Effector memory CD4-positive, alpha-beta T cell (primary cell): ENCODE results near the gene MAX.

Source experiments
- DNase-seq, 3 donors: peaks; one replicate each; pipeline ENCODE4 v3.0.0-alpha.2; 2020
- H3K27ac ChIP-seq: 2 replicates; pipeline ENCODE4 v1.7.0; 2013; ENCODE audit warnings: mild to moderate bottlenecking, low read length, moderate library complexity; ENCODE audit not compliant: insufficient read depth, poor library complexity, severe bottlenecking
- H3K27me3 ChIP-seq: replicated peaks from 2 replicates; pipeline ENCODE4 v1.7.0; 2013; ENCODE audit warnings: mild to moderate bottlenecking, low read length; ENCODE audit not compliant: insufficient read depth, control insufficient read depth, poor library complexity, severe bottlenecking
- H3K36me3 ChIP-seq: 2 replicates; pipeline ENCODE4 v1.7.0; 2013; ENCODE audit warnings: mild to moderate bottlenecking, low read length, moderate library complexity; ENCODE audit not compliant: control insufficient read depth, insufficient read depth
- H3K4me1 ChIP-seq: 2 replicates; pipeline ENCODE4 v1.7.0; 2013; ENCODE audit warnings: low read length, mild to moderate bottlenecking; ENCODE audit not compliant: control insufficient read depth, insufficient read depth, poor library complexity, severe bottlenecking
- H3K4me3 ChIP-seq: 2 replicates; pipeline ENCODE4 v1.7.0; 2013; ENCODE audit warnings: low read length, low read depth, mild to moderate bottlenecking; ENCODE audit not compliant: insufficient read depth, poor library complexity, severe bottlenecking
- H3K9me3 ChIP-seq: 2 replicates; pipeline ENCODE4 v1.7.0; 2013; ENCODE audit warnings: mild to moderate bottlenecking, low read length, moderate library complexity; ENCODE audit not compliant: control insufficient read depth

Gene MAX

DNA sequence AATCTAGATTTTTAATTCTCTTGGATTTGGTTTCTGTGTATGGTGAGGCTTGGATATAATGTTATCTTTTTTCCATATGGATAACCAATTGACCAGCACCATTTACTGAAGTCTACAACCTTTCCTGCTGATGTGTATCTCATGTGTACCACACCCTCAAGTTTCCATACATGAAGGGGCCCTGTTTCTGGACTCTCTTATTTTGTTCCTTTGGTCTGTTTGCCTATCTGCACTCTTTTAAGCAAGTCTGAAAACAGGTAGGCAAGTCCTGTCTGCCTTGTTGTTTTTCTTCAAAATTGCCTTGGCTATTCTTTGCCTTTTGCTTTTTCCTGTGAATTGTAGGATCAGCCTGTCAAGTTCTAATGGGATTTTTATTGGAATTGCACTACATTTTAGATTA is 44.6 kb downstream of the MAX start:
- Histone ChIP-seq H3K9me3 (no peaks in the 10 kb centered on the region), H3K27me3 (no peaks in the 10 kb centered on the region), H3K27ac (no peak overlapping the region), H3K4me3 (no peak overlapping the region), H3K36me3 (peaks cover 26% of the 10 kb centered on the region), H3K4me1 (no peaks in the 10 kb centered on the region)
- DNase-seq, result no peak

- peaks cover 12% of the 10 kb centered on the region for H3K36me3 ChIP-seq
- no peak for DNase-seq
- no peaks in the 10 kb centered on the region for H3K4me1 ChIP-seq
- no peak overlapping the region for H3K4me3 ChIP-seq
- no peak overlapping the region for H3K27ac ChIP-seq
- H3K27me3 ChIP-seq, result no peaks in the 10 kb centered on the region
- H3K9me3 ChIP-seq, result no peaks in the 10 kb centered on the region
Measured at GRCh38 chr14:65054471-65055085, 47.7 kb downstream of the MAX start.

GRCh38 chr14:65053466-65053865 is 48.9 kb downstream of the MAX start:
- no peaks in the 10 kb centered on the region for H3K9me3 ChIP-seq
- no peak overlapping the region for H3K27ac ChIP-seq
- peaks cover 12% of the 10 kb centered on the region for H3K36me3 ChIP-seq
- no peaks in the 10 kb centered on the region for H3K27me3 ChIP-seq
- H3K4me1 ChIP-seq, result no peaks in the 10 kb centered on the region
- H3K4me3 ChIP-seq, result no peak overlapping the region
- DNase-seq, result no peak

GRCh38 chr14:65052832-65053231 is 49.5 kb downstream of the MAX start:
- DNase-seq, result no peak
- Histone ChIP-seq H3K27ac (no peak overlapping the region), H3K27me3 (no peaks in the 10 kb centered on the region), H3K9me3 (no peaks in the 10 kb centered on the region), H3K4me3 (no peak overlapping the region), H3K36me3 (peaks cover 12% of the 10 kb centered on the region), H3K4me1 (no peaks in the 10 kb centered on the region)

DNA sequence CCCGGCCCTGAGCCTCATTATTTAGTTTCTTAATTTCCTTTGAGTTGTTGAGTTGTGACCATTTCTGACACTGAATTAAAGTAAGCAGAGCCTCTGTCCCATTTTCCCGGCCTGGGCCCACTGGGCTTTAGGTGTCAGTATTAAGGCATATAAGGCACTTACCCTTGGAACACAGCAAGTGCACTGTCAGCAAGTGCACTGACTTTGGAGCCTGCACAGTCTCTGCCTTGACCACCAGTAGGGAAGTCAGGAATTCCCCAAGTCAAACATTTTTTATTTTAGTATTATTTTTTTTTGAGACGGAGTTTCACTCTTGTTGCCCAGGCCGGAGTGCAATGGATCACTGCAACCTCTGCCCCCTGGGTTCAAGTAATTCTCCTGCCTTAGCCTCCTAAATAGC is 56.6 kb downstream of the MAX start:
- Histone ChIP-seq H3K9me3 (no peaks in the 10 kb centered on the region), H3K27ac (no peak overlapping the region), H3K27me3 (no peaks in the 10 kb centered on the region), H3K4me3 (no peak overlapping the region), H3K36me3 (peaks cover 19% of the 10 kb centered on the region), H3K4me1 (no peaks in the 10 kb centered on the region)
- no peak for DNase-seq

- Histone ChIP-seq H3K27me3 (no peaks in the 10 kb centered on the region), H3K27ac (no peak overlapping the region), H3K36me3 (peaks cover 19% of the 10 kb centered on the region), H3K4me3 (no peak overlapping the region), H3K4me1 (no peaks in the 10 kb centered on the region), H3K9me3 (no peaks in the 10 kb centered on the region)
- DNase-seq, result no peak
Measured at GRCh38 chr14:65045006-65045405, 57.3 kb downstream of the MAX start.

DNA sequence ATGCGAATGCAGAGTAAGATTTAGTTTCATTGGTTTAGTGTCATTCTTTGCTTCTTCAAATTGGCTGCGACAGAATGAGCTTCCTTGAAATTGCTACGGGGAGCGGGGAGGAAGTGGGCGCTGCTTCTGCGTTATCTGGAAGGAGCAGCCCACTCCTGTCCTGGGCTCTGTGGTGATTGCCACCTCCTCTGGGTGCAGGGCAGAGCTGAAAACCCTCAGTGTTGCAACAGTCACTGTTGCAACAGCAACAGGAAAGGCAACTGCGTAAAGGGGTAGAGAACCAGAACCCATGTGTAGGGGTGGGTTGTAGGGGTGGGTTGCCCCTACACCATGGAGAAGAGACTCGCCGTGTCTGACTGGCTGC is 57.7 kb downstream of the MAX start:
- no peaks in the 10 kb centered on the region for H3K27me3 ChIP-seq
- no peak overlapping the region for H3K27ac ChIP-seq
- H3K36me3 ChIP-seq, result peaks cover 19% of the 10 kb centered on the region
- no peaks in the 10 kb centered on the region for H3K4me1 ChIP-seq
- H3K4me3 ChIP-seq, result no peak overlapping the region
- no peak for DNase-seq
- no peaks in the 10 kb centered on the region for H3K9me3 ChIP-seq

DNA sequence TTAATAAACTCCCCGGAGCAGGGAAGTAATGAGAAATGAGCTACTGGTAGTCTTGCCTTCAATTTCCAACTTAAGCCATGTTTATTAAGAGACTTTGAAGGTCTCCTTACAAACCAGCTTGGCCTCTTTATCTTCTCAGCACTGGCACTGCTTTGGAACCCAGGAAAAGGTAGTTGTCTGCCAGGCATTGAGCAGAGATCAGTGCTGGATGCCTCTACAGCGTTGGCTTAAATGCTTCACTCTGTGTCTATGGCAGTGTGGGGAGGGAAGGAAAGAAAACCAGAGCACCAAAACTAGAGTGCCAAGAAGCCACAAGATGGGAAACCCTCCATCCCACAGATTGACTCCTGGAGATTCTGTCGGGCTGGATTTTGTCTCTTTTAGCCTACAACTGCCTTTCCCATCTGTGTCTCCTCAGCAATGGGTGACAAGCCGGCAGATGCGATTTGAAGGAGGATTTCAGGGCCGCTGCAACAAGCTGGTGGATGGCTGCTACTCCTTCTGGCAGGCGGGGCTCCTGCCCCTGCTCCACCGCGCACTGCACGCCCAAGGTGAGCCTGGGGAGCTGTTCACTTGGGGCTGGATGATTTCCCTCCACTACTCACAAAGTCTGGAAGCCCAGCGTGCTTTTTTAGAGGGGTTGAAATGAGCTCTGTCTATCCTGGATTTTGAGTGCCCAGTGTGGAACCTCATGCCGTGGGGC is 58.3 kb downstream of the MAX start:
- no peak for DNase-seq
- peaks cover 19% of the 10 kb centered on the region for H3K36me3 ChIP-seq
- H3K4me1 ChIP-seq, result no peaks in the 10 kb centered on the region
- no peak overlapping the region for H3K4me3 ChIP-seq
- H3K27ac ChIP-seq, result no peak overlapping the region
- no peaks in the 10 kb centered on the region for H3K9me3 ChIP-seq
- H3K27me3 ChIP-seq, result no peaks in the 10 kb centered on the region

DNA sequence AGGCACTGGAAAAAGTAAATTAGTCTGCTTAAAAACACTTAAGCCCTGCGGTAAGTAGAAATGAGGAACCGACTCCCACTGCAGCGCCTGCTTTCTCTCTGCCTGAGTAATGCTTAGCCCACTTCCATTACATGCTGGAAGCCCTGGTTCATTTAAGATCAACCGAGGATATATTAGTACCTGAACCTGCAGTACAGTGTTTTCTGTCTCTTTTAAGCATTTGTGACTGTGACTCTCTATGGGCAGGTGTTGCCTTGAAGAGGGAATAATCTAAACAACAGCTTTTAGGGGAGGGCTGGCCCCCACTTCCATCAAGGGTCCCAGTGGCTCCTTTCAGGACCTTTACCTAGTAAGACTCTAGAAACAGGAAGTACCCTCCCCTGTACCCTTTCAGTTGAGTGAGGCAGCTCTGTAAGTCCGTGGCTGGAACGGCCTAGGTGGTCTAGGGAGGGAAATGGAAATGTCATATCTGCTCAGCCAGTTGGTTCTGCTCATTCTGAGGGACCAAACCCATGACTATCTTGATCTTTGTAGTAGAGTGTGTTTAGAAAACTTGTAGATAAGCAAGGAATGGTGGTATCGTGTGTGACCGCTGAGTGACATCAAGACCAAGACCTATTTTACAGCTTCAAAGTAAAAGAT is 59.5 kb downstream of the MAX start:
- no peaks in the 10 kb centered on the region for H3K4me1 ChIP-seq
- H3K27me3 ChIP-seq, result no peaks in the 10 kb centered on the region
- no peak overlapping the region for H3K4me3 ChIP-seq
- H3K9me3 ChIP-seq, result no peaks in the 10 kb centered on the region
- H3K36me3 ChIP-seq, result peaks cover 19% of the 10 kb centered on the region
- H3K27ac ChIP-seq, result no peak overlapping the region
- no peak for DNase-seq

- Histone ChIP-seq H3K27ac (no peak overlapping the region), H3K4me1 (no peaks in the 10 kb centered on the region), H3K4me3 (no peak overlapping the region), H3K36me3 (peaks cover 19% of the 10 kb centered on the region), H3K27me3 (no peaks in the 10 kb centered on the region), H3K9me3 (no peaks in the 10 kb centered on the region)
- no peak for DNase-seq
Measured at GRCh38 chr14:65042296-65042695, 60.0 kb downstream of the MAX start.
